ENCODE results near the gene CKS1B.
A peak's percentile ranks its signal among the peaks of the same experiment; 100 is the strongest.

DNA sequence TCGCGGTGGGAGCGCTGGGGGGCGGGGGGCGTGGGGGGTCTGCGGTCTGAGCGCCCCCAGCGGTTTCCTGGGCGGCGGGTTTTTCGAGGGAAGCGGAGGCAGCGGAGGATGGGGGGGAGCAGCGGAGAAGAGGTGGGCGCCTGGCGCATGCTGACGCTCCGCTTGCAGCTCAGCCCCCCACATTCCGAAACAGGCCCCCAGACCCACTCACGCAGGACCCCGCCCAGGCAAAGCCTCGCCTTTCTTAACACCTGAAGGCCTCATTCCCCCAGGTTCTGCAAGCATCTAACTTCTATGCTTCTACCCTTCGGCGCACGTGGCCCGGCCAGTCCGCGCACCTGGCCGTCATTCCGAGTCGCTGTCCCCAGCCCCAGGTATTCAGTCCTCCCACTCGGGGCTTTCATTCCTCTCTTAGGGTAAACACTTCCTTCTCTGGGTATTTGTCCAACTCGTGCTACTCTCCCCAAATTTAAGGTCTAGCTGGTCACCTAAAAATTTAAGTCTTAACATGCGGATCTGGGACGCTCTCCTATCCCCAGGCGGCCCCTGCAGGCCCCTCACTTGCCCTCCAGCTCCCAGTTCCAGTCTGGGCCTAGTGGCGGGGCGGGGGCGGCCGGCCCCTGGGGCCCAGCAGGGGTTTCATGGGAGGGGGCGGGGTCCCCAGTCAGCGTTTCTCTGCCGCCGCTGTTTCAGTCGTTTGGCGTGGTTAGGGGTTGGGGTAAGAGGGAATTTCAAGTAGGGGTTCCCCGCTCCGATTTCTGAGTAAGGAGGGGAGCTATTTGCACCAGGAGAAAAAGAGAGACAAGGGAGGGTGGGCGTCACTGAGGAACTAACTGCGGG is 25.3 kb downstream of the CKS1B start:
- TF ChIP-seq, protein P1, sequence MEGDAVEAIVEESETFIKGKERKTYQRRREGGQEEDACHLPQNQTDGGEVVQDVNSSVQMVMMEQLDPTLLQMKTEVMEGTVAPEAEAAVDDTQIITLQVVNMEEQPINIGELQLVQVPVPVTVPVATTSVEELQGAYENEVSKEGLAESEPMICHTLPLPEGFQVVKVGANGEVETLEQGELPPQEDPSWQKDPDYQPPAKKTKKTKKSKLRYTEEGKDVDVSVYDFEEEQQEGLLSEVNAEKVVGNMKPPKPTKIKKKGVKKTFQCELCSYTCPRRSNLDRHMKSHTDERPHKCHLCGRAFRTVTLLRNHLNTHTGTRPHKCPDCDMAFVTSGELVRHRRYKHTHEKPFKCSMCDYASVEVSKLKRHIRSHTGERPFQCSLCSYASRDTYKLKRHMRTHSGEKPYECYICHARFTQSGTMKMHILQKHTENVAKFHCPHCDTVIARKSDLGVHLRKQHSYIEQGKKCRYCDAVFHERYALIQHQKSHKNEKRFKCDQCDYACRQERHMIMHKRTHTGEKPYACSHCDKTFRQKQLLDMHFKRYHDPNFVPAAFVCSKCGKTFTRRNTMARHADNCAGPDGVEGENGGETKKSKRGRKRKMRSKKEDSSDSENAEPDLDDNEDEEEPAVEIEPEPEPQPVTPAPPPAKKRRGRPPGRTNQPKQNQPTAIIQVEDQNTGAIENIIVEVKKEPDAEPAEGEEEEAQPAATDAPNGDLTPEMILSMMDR (IDR thresholded peaks at IDR 0.05), result no peak
- no peak for TF ChIP-seq GABPB1 (CRISPR knock-in tag; IDR thresholded peaks at IDR 0.05)
- TF ChIP-seq TCF7 (CRISPR knock-in tag; IDR thresholded peaks at IDR 0.05; ENCODE audit: low read depth), result no peak
- TF ChIP-seq NR2C2 (CRISPR knock-in tag; IDR thresholded peaks at IDR 0.05), result no peak
- TF ChIP-seq, protein P2, sequence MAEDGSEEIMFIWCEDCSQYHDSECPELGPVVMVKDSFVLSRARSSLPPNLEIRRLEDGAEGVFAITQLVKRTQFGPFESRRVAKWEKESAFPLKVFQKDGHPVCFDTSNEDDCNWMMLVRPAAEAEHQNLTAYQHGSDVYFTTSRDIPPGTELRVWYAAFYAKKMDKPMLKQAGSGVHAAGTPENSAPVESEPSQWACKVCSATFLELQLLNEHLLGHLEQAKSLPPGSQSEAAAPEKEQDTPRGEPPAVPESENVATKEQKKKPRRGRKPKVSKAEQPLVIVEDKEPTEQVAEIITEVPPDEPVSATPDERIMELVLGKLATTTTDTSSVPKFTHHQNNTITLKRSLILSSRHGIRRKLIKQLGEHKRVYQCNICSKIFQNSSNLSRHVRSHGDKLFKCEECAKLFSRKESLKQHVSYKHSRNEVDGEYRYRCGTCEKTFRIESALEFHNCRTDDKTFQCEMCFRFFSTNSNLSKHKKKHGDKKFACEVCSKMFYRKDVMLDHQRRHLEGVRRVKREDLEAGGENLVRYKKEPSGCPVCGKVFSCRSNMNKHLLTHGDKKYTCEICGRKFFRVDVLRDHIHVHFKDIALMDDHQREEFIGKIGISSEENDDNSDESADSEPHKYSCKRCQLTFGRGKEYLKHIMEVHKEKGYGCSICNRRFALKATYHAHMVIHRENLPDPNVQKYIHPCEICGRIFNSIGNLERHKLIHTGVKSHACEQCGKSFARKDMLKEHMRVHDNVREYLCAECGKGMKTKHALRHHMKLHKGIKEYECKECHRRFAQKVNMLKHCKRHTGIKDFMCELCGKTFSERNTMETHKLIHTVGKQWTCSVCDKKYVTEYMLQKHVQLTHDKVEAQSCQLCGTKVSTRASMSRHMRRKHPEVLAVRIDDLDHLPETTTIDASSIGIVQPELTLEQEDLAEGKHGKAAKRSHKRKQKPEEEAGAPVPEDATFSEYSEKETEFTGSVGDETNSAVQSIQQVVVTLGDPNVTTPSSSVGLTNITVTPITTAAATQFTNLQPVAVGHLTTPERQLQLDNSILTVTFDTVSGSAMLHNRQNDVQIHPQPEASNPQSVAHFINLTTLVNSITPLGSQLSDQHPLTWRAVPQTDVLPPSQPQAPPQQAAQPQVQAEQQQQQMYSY (CRISPR knock-in tag; IDR thresholded peaks at IDR 0.05), result peak; percentile 92
- TF ChIP-seq, protein P3, sequence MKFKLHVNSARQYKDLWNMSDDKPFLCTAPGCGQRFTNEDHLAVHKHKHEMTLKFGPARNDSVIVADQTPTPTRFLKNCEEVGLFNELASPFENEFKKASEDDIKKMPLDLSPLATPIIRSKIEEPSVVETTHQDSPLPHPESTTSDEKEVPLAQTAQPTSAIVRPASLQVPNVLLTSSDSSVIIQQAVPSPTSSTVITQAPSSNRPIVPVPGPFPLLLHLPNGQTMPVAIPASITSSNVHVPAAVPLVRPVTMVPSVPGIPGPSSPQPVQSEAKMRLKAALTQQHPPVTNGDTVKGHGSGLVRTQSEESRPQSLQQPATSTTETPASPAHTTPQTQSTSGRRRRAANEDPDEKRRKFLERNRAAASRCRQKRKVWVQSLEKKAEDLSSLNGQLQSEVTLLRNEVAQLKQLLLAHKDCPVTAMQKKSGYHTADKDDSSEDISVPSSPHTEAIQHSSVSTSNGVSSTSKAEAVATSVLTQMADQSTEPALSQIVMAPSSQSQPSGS (CRISPR knock-in tag; IDR thresholded peaks at IDR 0.05; ENCODE audit: borderline replicate concordance, low read depth), result no peak
- TF ChIP-seq, protein P4, sequence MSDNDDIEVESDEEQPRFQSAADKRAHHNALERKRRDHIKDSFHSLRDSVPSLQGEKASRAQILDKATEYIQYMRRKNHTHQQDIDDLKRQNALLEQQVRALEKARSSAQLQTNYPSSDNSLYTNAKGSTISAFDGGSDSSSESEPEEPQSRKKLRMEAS (CRISPR knock-in tag; IDR thresholded peaks at IDR 0.05), result peak; percentile 87
- TF ChIP-seq, protein P5, sequence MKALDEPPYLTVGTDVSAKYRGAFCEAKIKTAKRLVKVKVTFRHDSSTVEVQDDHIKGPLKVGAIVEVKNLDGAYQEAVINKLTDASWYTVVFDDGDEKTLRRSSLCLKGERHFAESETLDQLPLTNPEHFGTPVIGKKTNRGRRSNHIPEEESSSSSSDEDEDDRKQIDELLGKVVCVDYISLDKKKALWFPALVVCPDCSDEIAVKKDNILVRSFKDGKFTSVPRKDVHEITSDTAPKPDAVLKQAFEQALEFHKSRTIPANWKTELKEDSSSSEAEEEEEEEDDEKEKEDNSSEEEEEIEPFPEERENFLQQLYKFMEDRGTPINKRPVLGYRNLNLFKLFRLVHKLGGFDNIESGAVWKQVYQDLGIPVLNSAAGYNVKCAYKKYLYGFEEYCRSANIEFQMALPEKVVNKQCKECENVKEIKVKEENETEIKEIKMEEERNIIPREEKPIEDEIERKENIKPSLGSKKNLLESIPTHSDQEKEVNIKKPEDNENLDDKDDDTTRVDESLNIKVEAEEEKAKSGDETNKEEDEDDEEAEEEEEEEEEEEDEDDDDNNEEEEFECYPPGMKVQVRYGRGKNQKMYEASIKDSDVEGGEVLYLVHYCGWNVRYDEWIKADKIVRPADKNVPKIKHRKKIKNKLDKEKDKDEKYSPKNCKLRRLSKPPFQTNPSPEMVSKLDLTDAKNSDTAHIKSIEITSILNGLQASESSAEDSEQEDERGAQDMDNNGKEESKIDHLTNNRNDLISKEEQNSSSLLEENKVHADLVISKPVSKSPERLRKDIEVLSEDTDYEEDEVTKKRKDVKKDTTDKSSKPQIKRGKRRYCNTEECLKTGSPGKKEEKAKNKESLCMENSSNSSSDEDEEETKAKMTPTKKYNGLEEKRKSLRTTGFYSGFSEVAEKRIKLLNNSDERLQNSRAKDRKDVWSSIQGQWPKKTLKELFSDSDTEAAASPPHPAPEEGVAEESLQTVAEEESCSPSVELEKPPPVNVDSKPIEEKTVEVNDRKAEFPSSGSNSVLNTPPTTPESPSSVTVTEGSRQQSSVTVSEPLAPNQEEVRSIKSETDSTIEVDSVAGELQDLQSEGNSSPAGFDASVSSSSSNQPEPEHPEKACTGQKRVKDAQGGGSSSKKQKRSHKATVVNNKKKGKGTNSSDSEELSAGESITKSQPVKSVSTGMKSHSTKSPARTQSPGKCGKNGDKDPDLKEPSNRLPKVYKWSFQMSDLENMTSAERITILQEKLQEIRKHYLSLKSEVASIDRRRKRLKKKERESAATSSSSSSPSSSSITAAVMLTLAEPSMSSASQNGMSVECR (CRISPR knock-in tag; IDR thresholded peaks at IDR 0.05; ENCODE audit: borderline replicate concordance), result no peak
- no peak for TF ChIP-seq NFYB (CRISPR knock-in tag; conservative IDR thresholded peaks at IDR 0.05; ENCODE audit: low read depth)
- no peak for TF ChIP-seq SP1 (CRISPR knock-in tag; conservative IDR thresholded peaks at IDR 0.05)
- no peak for TF ChIP-seq HMGA2 (CRISPR knock-in tag; IDR thresholded peaks at IDR 0.05)
- 0 out of 2 replicates have a peak, but pooled peaks have one; percentile 24 for TF ChIP-seq KAT7 (CRISPR knock-in tag; IDR thresholded peaks at IDR 0.05; ENCODE audit: borderline replicate concordance)
- TF ChIP-seq ZNF138 (CRISPR knock-in tag; conservative IDR thresholded peaks at IDR 0.05), result no peak
- TF ChIP-seq, protein P6, sequence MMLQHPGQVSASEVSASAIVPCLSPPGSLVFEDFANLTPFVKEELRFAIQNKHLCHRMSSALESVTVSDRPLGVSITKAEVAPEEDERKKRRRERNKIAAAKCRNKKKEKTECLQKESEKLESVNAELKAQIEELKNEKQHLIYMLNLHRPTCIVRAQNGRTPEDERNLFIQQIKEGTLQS (CRISPR knock-in tag; conservative IDR thresholded peaks at IDR 0.05), result no peak
